ENCODE data around the gene TRAPPC3.

DNA sequence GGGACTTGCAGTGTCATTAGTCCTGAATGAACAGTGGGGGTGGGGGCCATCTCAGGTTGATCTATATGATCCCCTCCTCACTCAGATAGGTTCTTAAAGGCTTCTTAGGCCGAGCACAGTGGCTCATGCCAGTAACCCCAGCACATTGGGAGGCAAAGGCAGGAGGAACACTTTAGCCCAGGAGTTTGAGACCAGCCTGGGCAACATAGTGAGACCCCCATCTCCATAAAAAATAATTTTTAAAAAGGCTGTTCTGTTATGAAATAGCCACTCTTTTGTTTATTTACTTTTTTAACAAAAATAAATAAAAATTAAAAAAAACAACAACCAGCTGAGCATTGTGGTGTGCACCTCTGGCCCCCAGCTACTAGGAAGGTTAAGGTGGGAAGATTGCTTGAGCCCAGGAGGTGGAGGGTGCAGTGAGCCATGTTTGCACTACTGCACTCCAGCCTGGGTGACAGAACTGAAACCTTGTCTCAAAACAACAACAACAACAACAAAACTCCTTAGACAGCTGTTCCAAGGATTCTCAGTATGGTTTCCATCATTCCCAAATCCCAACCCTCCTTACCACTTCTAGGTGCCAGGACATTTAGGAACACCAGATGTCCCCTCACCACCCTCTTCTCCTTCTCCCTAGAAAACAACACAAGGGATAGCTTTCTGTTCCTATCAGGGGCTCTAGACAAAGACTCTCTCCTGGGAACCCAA lies 2.0 kb upstream of the TRAPPC3 start:
- no peak for TF ChIP-seq CTCF (optimal IDR thresholded peaks at IDR 0.05 in 1 of 3, IDR thresholded peaks at IDR 0.05 in 1 of 3, conservative IDR thresholded peaks at IDR 0.05 in 1 of 3; ENCODE audit: extremely low read depth in 1 of 3, insufficient read depth in 2 of 3, low read length in 3 of 3)
- no peak for TF ChIP-seq EZH2 (IDR thresholded peaks at IDR 0.05; ENCODE audit: low read length)

All from keratinocyte (primary cell).